Peyer's patch (tissue), 4 donors: ENCODE results near the gene PRSS38.

Source experiments
- CTCF ChIP-seq, 6 experiments: fragments of 450-650 bp in 4 of 6; fragments of 200-600 bp in 2 of 6; sonication (generic) in 1 of 6; IDR thresholded peaks; one replicate each; pipeline ENCODE4 v1.5.1; 2017 to 2019; ENCODE audit warnings: antibody characterized with exemption in 6 of 6, mild to moderate bottlenecking in 3 of 6, moderate library complexity in 1 of 6
- POLR2A ChIP-seq, 2 donors: fragments of 450-650 bp; IDR thresholded peaks; one replicate each; pipeline ENCODE4 v1.5.1; 2017; ENCODE audit warnings: antibody characterized with exemption in 2 of 2, mild to moderate bottlenecking in 2 of 2, moderate library complexity in 2 of 2

- no peak for TF ChIP-seq CTCF (IDR thresholded peaks at IDR 0.05)
- no peak for TF ChIP-seq POLR2A (IDR thresholded peaks at IDR 0.05)
These were observed 8.1 kb downstream of the PRSS38 start for GRCh38 chr1:227823537-227823936.
